ENCODE data around the gene PLLP.

Gene PLLP

GRCh38 chr16:57209780-57210179 lies 74.7 kb downstream of the PLLP start:
- DNase-seq = no peak

- DNase-seq = no peak
These were observed 75.5 kb downstream of the PLLP start for GRCh38 chr16:57208926-57209325.
